ENCODE results near the gene MYDGF. TPM values are rescaled to one million over a fixed set of nuclear protein-coding genes. Genes with fewer than 3 reads are reported as not detected.
A peak's percentile ranks its signal among the peaks of the same experiment; 100 is the strongest.
"Not testable (repeated sequence)": the region's sequence is repeated elsewhere in the genome, so short reads cannot be mapped to it uniquely, and the experiment has no call there.

MYDGF gene
- 44.4 TPM for total RNA-seq

- Histone ChIP-seq H3K9me3 (ENCODE audit: control insufficient read depth in 3 of 3, low read length in 3 of 3) (no peaks in the 10 kb centered on the region), H3K36me3 (ENCODE audit: control insufficient read depth in 3 of 3, insufficient read depth in 3 of 3, low read length in 3 of 3) (peaks cover 14 to 23% (median 23%) of the 10 kb centered on the region in 3 donors), H3K27ac (ENCODE audit: low read depth, low read length) (peak within 1 kb of the TSS; percentile 91), H3K4me1 (ENCODE audit: control insufficient read depth in 3 of 3, insufficient read depth in 3 of 3, low read length in 3 of 3) (peaks cover 18 to 22% (median 22%) of the 10 kb centered on the region in 3 donors), H3K4me3 (ENCODE audit: low read length in 3 of 3) (peak within 1 kb of the TSS; percentile 81 to 94 (median 91)), H3K27me3 (ENCODE audit: control insufficient read depth in 3 of 3, insufficient read depth in 3 of 3, low read length in 3 of 3) (no peaks in the 10 kb centered on the region), H3K9ac (ENCODE audit: low read depth in 1 of 3, low read length in 3 of 3) (peak within 1 kb of the TSS; percentile 80 to 88 (median 82))
These were observed at the start of gene MYDGF for GRCh38 chr19:4669723-4670480. MYDGF (minus strand) TSS chr19:4670342; CDS start chr19:4670334, 8 bp downstream.

- Histone ChIP-seq H3K36me3 (ENCODE audit: control insufficient read depth in 3 of 3, insufficient read depth in 3 of 3, low read length in 3 of 3) (peaks cover 36 to 51% (median 49%) of the 10 kb centered on the region in 3 donors), H3K4me1 (ENCODE audit: control insufficient read depth in 3 of 3, insufficient read depth in 3 of 3, low read length in 3 of 3) (peaks cover 32 to 43% (median 36%) of the 10 kb centered on the region in 3 donors), H3K9me3 (ENCODE audit: control insufficient read depth in 3 of 3, low read length in 3 of 3) (no peaks in the 10 kb centered on the region), H3K4me3 (ENCODE audit: low read length in 3 of 3) (no peak overlapping the region), H3K27me3 (ENCODE audit: control insufficient read depth in 3 of 3, insufficient read depth in 3 of 3, low read length in 3 of 3) (no peaks in the 10 kb centered on the region), H3K9ac (ENCODE audit: low read depth in 1 of 3, low read length in 3 of 3) (no peak overlapping the region), H3K27ac (ENCODE audit: low read depth, low read length) (no peak overlapping the region)
These were observed 49.3 kb upstream of the MYDGF start for GRCh38 chr19:4719499-4719866.

- peaks cover 37 to 51% (median 49%) of the 10 kb centered on the region in 3 donors for H3K36me3 ChIP-seq (ENCODE audit: control insufficient read depth in 3 of 3, insufficient read depth in 3 of 3, low read length in 3 of 3)
- peaks cover 44 to 54% (median 47%) of the 10 kb centered on the region in 3 donors for H3K4me1 ChIP-seq (ENCODE audit: control insufficient read depth in 3 of 3, insufficient read depth in 3 of 3, low read length in 3 of 3)
These were observed 48.0 kb upstream of the MYDGF start for GRCh38 chr19:4717966-4718701.

GRCh38 chr19:4717191-4717965 is 47.2 kb upstream of the MYDGF start:
- Histone ChIP-seq H3K9ac (ENCODE audit: low read depth in 1 of 3, low read length in 3 of 3) (peak overlapping the region in 1 of 3 donors; percentile 33), H3K27me3 (ENCODE audit: control insufficient read depth in 3 of 3, insufficient read depth in 3 of 3, low read length in 3 of 3) (no peaks in the 10 kb centered on the region), H3K36me3 (ENCODE audit: control insufficient read depth in 3 of 3, insufficient read depth in 3 of 3, low read length in 3 of 3) (peaks cover 44 to 54% (median 54%) of the 10 kb centered on the region in 3 donors), H3K4me3 (ENCODE audit: low read length in 3 of 3) (no peak overlapping the region), H3K27ac (ENCODE audit: low read depth, low read length) (no peak overlapping the region), H3K4me1 (ENCODE audit: control insufficient read depth in 3 of 3, insufficient read depth in 3 of 3, low read length in 3 of 3) (peaks cover 44 to 54% (median 48%) of the 10 kb centered on the region in 3 donors), H3K9me3 (ENCODE audit: control insufficient read depth in 3 of 3, low read length in 3 of 3) (no peaks in the 10 kb centered on the region)

More at GRCh38 chr19:4717966-4718701, 48.0 kb upstream of the MYDGF start:
- no peak overlapping the region for H3K27ac ChIP-seq (ENCODE audit: low read depth, low read length)
- H3K9me3 ChIP-seq (ENCODE audit: control insufficient read depth in 3 of 3, low read length in 3 of 3): no peaks in the 10 kb centered on the region
- H3K4me3 ChIP-seq (ENCODE audit: low read length in 3 of 3): no peak overlapping the region
- H3K9ac ChIP-seq (ENCODE audit: low read depth in 1 of 3, low read length in 3 of 3): no peak overlapping the region
- no peaks in the 10 kb centered on the region for H3K27me3 ChIP-seq (ENCODE audit: control insufficient read depth in 3 of 3, insufficient read depth in 3 of 3, low read length in 3 of 3)

- H3K27me3 ChIP-seq (ENCODE audit: control insufficient read depth in 3 of 3, insufficient read depth in 3 of 3, low read length in 3 of 3): no peaks in the 10 kb centered on the region
- H3K9ac ChIP-seq (ENCODE audit: low read depth in 1 of 3, low read length in 3 of 3): peak overlapping the region in 1 of 3 donors; percentile 40
- peaks cover 45 to 58% (median 56%) of the 10 kb centered on the region in 3 donors for H3K36me3 ChIP-seq (ENCODE audit: control insufficient read depth in 3 of 3, insufficient read depth in 3 of 3, low read length in 3 of 3)
- peak overlapping the region; percentile 50 for H3K27ac ChIP-seq (ENCODE audit: low read depth, low read length)
- H3K9me3 ChIP-seq (ENCODE audit: control insufficient read depth in 3 of 3, low read length in 3 of 3): no peaks in the 10 kb centered on the region
- H3K4me3 ChIP-seq (ENCODE audit: low read length in 3 of 3): no peak overlapping the region
- peaks cover 49 to 53% (median 50%) of the 10 kb centered on the region in 3 donors for H3K4me1 ChIP-seq (ENCODE audit: control insufficient read depth in 3 of 3, insufficient read depth in 3 of 3, low read length in 3 of 3)
These were observed 45.5 kb upstream of the MYDGF start for GRCh38 chr19:4715529-4716221.

GRCh38 chr19:4715178-4715528 is 45.0 kb upstream of the MYDGF start:
- H3K4me3 ChIP-seq (ENCODE audit: low read length in 3 of 3); H3K27me3 ChIP-seq (ENCODE audit: control insufficient read depth in 3 of 3, insufficient read depth in 3 of 3, low read length in 3 of 3); H3K9me3 ChIP-seq (ENCODE audit: control insufficient read depth in 3 of 3, low read length in 3 of 3): not testable (repeated sequence)
- Histone ChIP-seq H3K4me1 (ENCODE audit: control insufficient read depth in 3 of 3, insufficient read depth in 3 of 3, low read length in 3 of 3) (peaks cover 49 to 54% (median 54%) of the 10 kb centered on the region in 3 donors), H3K36me3 (ENCODE audit: control insufficient read depth in 3 of 3, insufficient read depth in 3 of 3, low read length in 3 of 3) (peaks cover 46 to 56% (median 52%) of the 10 kb centered on the region in 3 donors), H3K27ac (ENCODE audit: low read depth, low read length) (peak overlapping the region; percentile 50), H3K9ac (ENCODE audit: low read depth in 1 of 3, low read length in 3 of 3) (peak overlapping the region in 1 of 3 donors; percentile 40)

- Histone ChIP-seq H3K27ac (ENCODE audit: low read depth, low read length) (peak overlapping the region; percentile 96), H3K4me3 (ENCODE audit: low read length in 3 of 3) (peak overlapping the region in 2 of 3 donors; percentile 20 to 29), H3K36me3 (ENCODE audit: control insufficient read depth in 3 of 3, insufficient read depth in 3 of 3, low read length in 3 of 3) (peaks cover 38 to 47% (median 46%) of the 10 kb centered on the region in 3 donors)
These were observed 43.9 kb upstream of the MYDGF start for GRCh38 chr19:4714016-4714415.

GRCh38 chr19:4713384-4713951 is 43.3 kb upstream of the MYDGF start:
- Histone ChIP-seq H3K27me3 (ENCODE audit: control insufficient read depth in 3 of 3, insufficient read depth in 3 of 3, low read length in 3 of 3) (no peaks in the 10 kb centered on the region), H3K36me3 (ENCODE audit: control insufficient read depth in 3 of 3, insufficient read depth in 3 of 3, low read length in 3 of 3) (peaks cover 32 to 43% (median 41%) of the 10 kb centered on the region in 3 donors), H3K9ac (ENCODE audit: low read depth in 1 of 3, low read length in 3 of 3) (peak overlapping the region; percentile 64 to 91 (median 88)), H3K4me1 (ENCODE audit: control insufficient read depth in 3 of 3, insufficient read depth in 3 of 3, low read length in 3 of 3) (peaks cover 64 to 71% (median 66%) of the 10 kb centered on the region in 3 donors), H3K9me3 (ENCODE audit: control insufficient read depth in 3 of 3, low read length in 3 of 3) (no peaks in the 10 kb centered on the region), H3K4me3 (ENCODE audit: low read length in 3 of 3) (peak overlapping the region; percentile 63 to 71 (median 64)), H3K27ac (ENCODE audit: low read depth, low read length) (peak overlapping the region; percentile 96)

More at GRCh38 chr19:4714016-4714415, 43.9 kb upstream of the MYDGF start:
- H3K9me3 ChIP-seq (ENCODE audit: control insufficient read depth in 3 of 3, low read length in 3 of 3): no peaks in the 10 kb centered on the region
- H3K9ac ChIP-seq (ENCODE audit: low read depth in 1 of 3, low read length in 3 of 3): peak overlapping the region in 2 of 3 donors; percentile 59 to 91
- H3K27me3 ChIP-seq (ENCODE audit: control insufficient read depth in 3 of 3, insufficient read depth in 3 of 3, low read length in 3 of 3): no peaks in the 10 kb centered on the region
- H3K4me1 ChIP-seq (ENCODE audit: control insufficient read depth in 3 of 3, insufficient read depth in 3 of 3, low read length in 3 of 3): peaks cover 60 to 66% (median 63%) of the 10 kb centered on the region in 3 donors

- Histone ChIP-seq H3K4me3 (ENCODE audit: low read length in 3 of 3) (peak overlapping the region; percentile 63 to 71 (median 64)), H3K36me3 (ENCODE audit: control insufficient read depth in 3 of 3, insufficient read depth in 3 of 3, low read length in 3 of 3) (peaks cover 26 to 37% (median 36%) of the 10 kb centered on the region in 3 donors), H3K4me1 (ENCODE audit: control insufficient read depth in 3 of 3, insufficient read depth in 3 of 3, low read length in 3 of 3) (peaks cover 70 to 78% (median 72%) of the 10 kb centered on the region in 3 donors), H3K9ac (ENCODE audit: low read depth in 1 of 3, low read length in 3 of 3) (peak overlapping the region; percentile 64 to 91 (median 88)), H3K27me3 (ENCODE audit: control insufficient read depth in 3 of 3, insufficient read depth in 3 of 3, low read length in 3 of 3) (no peaks in the 10 kb centered on the region), H3K9me3 (ENCODE audit: control insufficient read depth in 3 of 3, low read length in 3 of 3) (no peaks in the 10 kb centered on the region), H3K27ac (ENCODE audit: low read depth, low read length) (peak overlapping the region; percentile 96)
These were observed 42.6 kb upstream of the MYDGF start for GRCh38 chr19:4712771-4713170.

Measured in skeletal muscle tissue (tissue), 4 donors.